ENCODE results near the gene URB1. TPM values are rescaled to one million over a fixed set of nuclear protein-coding genes. Genes with fewer than 3 reads are reported as not detected.
"Not testable (repeated sequence)": the region's sequence is repeated elsewhere in the genome, so short reads cannot be mapped to it uniquely, and the experiment has no call there.

The URB1 gene
- total RNA-seq, 4 donors from 2014 or later: 6.4 to 8.7 (median 7.3) TPM

GRCh38 chr21:32278103-32278502 lies 114.7 kb downstream of the URB1 start:
- DNase-seq: no peak
- H3K27me3 ChIP-seq: no peaks in the 10 kb centered on the region
- H3K4me3 ChIP-seq: peak overlapping the region in 3 of 4 donors; percentile 90 to 95 (median 92)
- no peaks in the 10 kb centered on the region for H3K9me3 ChIP-seq
- peak overlapping the region in 3 of 4 donors; percentile 70 to 77 (median 75) for H3K27ac ChIP-seq
- peaks cover 11 to 21% (median 17%) of the 10 kb centered on the region in 4 donors for H3K4me1 ChIP-seq
- 0 to 2% methylated on average over 6 to 9 of the region's 9 CpGs for WGBS, 2 donors (ENCODE audit: low coverage in 1 of 2)
- in situ Hi-C loops (cut with MboI; ENCODE audit: low pct_ligation_motif_present in 1 of 4, low pct_unique_long_range_greater_than_20kb in 1 of 4, low sequenced_read_pairs in 3 of 4) (no loop called here), intact Hi-C loops (cut with DNase I; ENCODE audit: low total_unique reads) (no loop called here)
- no peak for TF ChIP-seq POLR2AphosphoS5 (IDR thresholded peaks at IDR 0.05)
- TF ChIP-seq POLR2A (IDR thresholded peaks at IDR 0.05): no peak
- TF ChIP-seq CTCF (IDR thresholded peaks at IDR 0.05): no peak
- no peaks in the 10 kb centered on the region for H3K36me3 ChIP-seq

- Histone ChIP-seq H3K9me3 (no peaks in the 10 kb centered on the region), H3K27ac (no peak overlapping the region), H3K4me1 (peaks cover 11 to 21% (median 17%) of the 10 kb centered on the region in 4 donors), H3K36me3 (no peaks in the 10 kb centered on the region), H3K27me3 (no peaks in the 10 kb centered on the region), H3K4me3 (no peak overlapping the region)
- TF ChIP-seq EP300 (IDR thresholded peaks at IDR 0.05; ENCODE audit: low read depth): no peak
- TF ChIP-seq CTCF (IDR thresholded peaks at IDR 0.05): no peak
- no peak for TF ChIP-seq POLR2AphosphoS5 (IDR thresholded peaks at IDR 0.05)
- no peak for TF ChIP-seq POLR2A (IDR thresholded peaks at IDR 0.05)
- intact Hi-C loops (cut with DNase I; ENCODE audit: low total_unique reads): no loop called here
- no peak for DNase-seq
- in situ Hi-C loops (cut with MboI; ENCODE audit: low pct_ligation_motif_present in 1 of 4, low pct_unique_long_range_greater_than_20kb in 1 of 4, low sequenced_read_pairs in 3 of 4): no loop called here
- WGBS, 2 donors (ENCODE audit: low coverage in 1 of 2): 94 to 100% methylated on average over 1 to 4 of the region's 4 CpGs
These were observed 116.1 kb downstream of the URB1 start for GRCh38 chr21:32276671-32277070.

GRCh38 chr21:32270748-32271147 lies 122.1 kb downstream of the URB1 start:
- in situ Hi-C loops (cut with MboI; ENCODE audit: low pct_ligation_motif_present in 1 of 4, low pct_unique_long_range_greater_than_20kb in 1 of 4, low sequenced_read_pairs in 3 of 4) (loop anchor here in 1 of 4 donors (25.0 kb wide), 1 partner anchor 408 kb away; the partner anchor contains the start of gene HUNK), intact Hi-C loops (cut with DNase I; ENCODE audit: low total_unique reads) (loop anchor here (1.0 kb wide), 1 partner anchor 28 kb away; the partner anchor contains the start of gene MRAP)
- Histone ChIP-seq H3K4me1 (no peaks in the 10 kb centered on the region), H3K9me3 (no peaks in the 10 kb centered on the region), H3K36me3 (peaks cover 0 to 13% (median 3%) of the 10 kb centered on the region in 4 donors), H3K4me3 (no peak overlapping the region), H3K27me3 (no peaks in the 10 kb centered on the region), H3K27ac (no peak overlapping the region)
- no peak for DNase-seq
- TF ChIP-seq EP300 (IDR thresholded peaks at IDR 0.05; ENCODE audit: low read depth) (no peak), CTCF (IDR thresholded peaks at IDR 0.05) (no peak), POLR2A (IDR thresholded peaks at IDR 0.05) (no peak), POLR2AphosphoS5 (IDR thresholded peaks at IDR 0.05) (no peak)
- WGBS, 2 donors (ENCODE audit: low coverage in 1 of 2): 72 to 79% methylated on average over 4 of the region's 4 CpGs

GRCh38 chr21:32265321-32265720 lies 127.5 kb downstream of the URB1 start:
- DNase-seq; H3K27ac ChIP-seq; H3K9me3 ChIP-seq; H3K4me1 ChIP-seq; intact Hi-C loops (cut with DNase I; ENCODE audit: low total_unique reads); H3K27me3 ChIP-seq; H3K4me3 ChIP-seq: not testable (repeated sequence)
- 96% methylated on average over 15 of the region's 23 CpGs; no CpG with 5 or more reads in 1 of the 2 donors for WGBS, 2 donors (ENCODE audit: low coverage in 1 of 2)
- H3K36me3 ChIP-seq: peaks cover 0 to 13% (median 3%) of the 10 kb centered on the region in 4 donors
- in situ Hi-C loops (cut with MboI; ENCODE audit: low pct_ligation_motif_present in 1 of 4, low pct_unique_long_range_greater_than_20kb in 1 of 4, low sequenced_read_pairs in 3 of 4): loop anchor here in 1 of 4 donors (25.0 kb wide), 1 partner anchor 403 kb away; the partner anchor contains the start of gene HUNK

GRCh38 chr21:32261929-32262328 lies 130.9 kb downstream of the URB1 start:
- TF ChIP-seq POLR2AphosphoS5 (IDR thresholded peaks at IDR 0.05) (no peak), POLR2A (IDR thresholded peaks at IDR 0.05) (no peak), EP300 (IDR thresholded peaks at IDR 0.05; ENCODE audit: low read depth) (no peak), CTCF (IDR thresholded peaks at IDR 0.05) (no peak)
- intact Hi-C loops (cut with DNase I; ENCODE audit: low total_unique reads): no loop called here
- H3K4me1 ChIP-seq: peaks cover 0 to 13% (median 0%) of the 10 kb centered on the region in 4 donors
- no peak overlapping the region for H3K4me3 ChIP-seq
- in situ Hi-C loops (cut with MboI; ENCODE audit: low pct_ligation_motif_present in 1 of 4, low pct_unique_long_range_greater_than_20kb in 1 of 4, low sequenced_read_pairs in 3 of 4): loop anchor here in 3 of 4 donors (5.0 to 25.0 kb wide), 3 partner anchors 395 to 400 kb away; partner anchors contain the start of gene HUNK (in 1 of the 3)
- no peaks in the 10 kb centered on the region for H3K27me3 ChIP-seq
- no peaks in the 10 kb centered on the region for H3K36me3 ChIP-seq
- no peak overlapping the region for H3K27ac ChIP-seq
- 93 to 96% methylated on average over 3 to 5 of the region's 5 CpGs for WGBS, 2 donors (ENCODE audit: low coverage in 1 of 2)
- no peak for DNase-seq
- no peaks in the 10 kb centered on the region for H3K9me3 ChIP-seq

All from transverse colon (tissue), 4 donors.